ENCODE data around the gene METAP2.

- TF ChIP-seq POLR2A (IDR thresholded peaks at IDR 0.05) = no peak
- TF ChIP-seq CTCF (IDR thresholded peaks at IDR 0.05) = no peak
Measured at GRCh38 chr12:95470300-95470699, 3.7 kb upstream of the METAP2 start.
